SK-N-SH treated with all-trans-retinoic acid at 6 μM for 48 hours (cell line): ENCODE data around the gene TOR1A.

Experiments used
- ATAC-seq: fragments of 200-7000 bp; cut with Tn5 transposase; 3 replicates; pipeline ENCODE4 v1.9.1; 2020; ENCODE audit warnings: mild to moderate bottlenecking, moderate library complexity
- ARNTL ChIP-seq: fragments of 450-650 bp; formaldehyde crosslinking; IDR thresholded peaks from 2 replicates; pipeline ENCODE4 v1.5.0; 2020; ENCODE audit warnings: low read depth, mild to moderate bottlenecking, moderate library complexity, borderline replicate concordance
- BACH2 ChIP-seq: fragments of 250-450 bp; sonication (Bioruptor Pico); IDR thresholded peaks from 2 replicates; pipeline ENCODE4 v1.9.0; 2021; ENCODE audit warnings: mild to moderate bottlenecking, borderline replicate concordance
- CSDC2 ChIP-seq: fragments of 250-450 bp; sonication (Bioruptor Pico); IDR thresholded peaks from 2 replicates; pipeline ENCODE4 v1.5.0; 2020; ENCODE audit warnings: mild to moderate bottlenecking, moderate library complexity
- ESRRG ChIP-seq: fragments of 250-450 bp; sonication (Bioruptor Pico); IDR thresholded peaks from 2 replicates; pipeline ENCODE4 v1.6.1; 2021; ENCODE audit warnings: mild to moderate bottlenecking
- GLIS3 ChIP-seq: fragments of 250-450 bp; sonication (Bioruptor Pico); IDR thresholded peaks from 2 replicates; pipeline ENCODE4 v1.5.0; 2020; ENCODE audit warnings: mild to moderate bottlenecking, moderate library complexity
- ISL1 ChIP-seq: fragments of 250-450 bp; sonication (Bioruptor Pico); IDR thresholded peaks from 2 replicates; pipeline ENCODE4 v2.1.2; 2022; ENCODE audit warnings: mild to moderate bottlenecking, moderate library complexity
- OSR1 ChIP-seq: fragments of 250-450 bp; sonication (Bioruptor Pico); IDR thresholded peaks from 2 replicates; pipeline ENCODE4 v1.8.0; 2022; ENCODE audit warnings: moderate library complexity, mild to moderate bottlenecking, inconsistent platforms
- PATZ1 ChIP-seq: fragments of 250-450 bp; sonication (Bioruptor Pico); IDR thresholded peaks from 2 replicates; pipeline ENCODE4 v1.8.0; 2020; ENCODE audit warnings: mild to moderate bottlenecking, moderate library complexity, borderline replicate concordance
- RARB ChIP-seq: fragments of 250-450 bp; sonication (Bioruptor Pico); IDR thresholded peaks from 2 replicates; pipeline ENCODE4 v1.8.0; 2021; ENCODE audit warnings: mild to moderate bottlenecking, moderate library complexity
- SNAI2 ChIP-seq: fragments of 250-450 bp; sonication (Bioruptor Pico); IDR thresholded peaks from 2 replicates; pipeline ENCODE4 v1.5.0; 2020; ENCODE audit warnings: mild to moderate bottlenecking, moderate library complexity
- TCF4 ChIP-seq: fragments of 250-450 bp; sonication (Bioruptor Pico); IDR thresholded peaks from 2 replicates; pipeline ENCODE4 v1.8.0; 2021; ENCODE audit warnings: mild to moderate bottlenecking, moderate library complexity, borderline replicate concordance
- TOX ChIP-seq: fragments of 250-450 bp; sonication (Bioruptor Pico); IDR thresholded peaks from 2 replicates; pipeline ENCODE4 v1.8.0; 2021; ENCODE audit warnings: mild to moderate bottlenecking, moderate library complexity, borderline replicate concordance
- TSHZ2 ChIP-seq: fragments of 250-450 bp; sonication (Bioruptor Pico); IDR thresholded peaks from 2 replicates; pipeline ENCODE4 v1.5.0; 2020; ENCODE audit warnings: mild to moderate bottlenecking, moderate library complexity
- ZC3H10 ChIP-seq: fragments of 250-450 bp; sonication (Bioruptor Pico); IDR thresholded peaks from 2 replicates; pipeline ENCODE4 v1.5.1; 2021; ENCODE audit warnings: mild to moderate bottlenecking, moderate library complexity
- ZFP3 ChIP-seq: fragments of 250-450 bp; sonication (Bioruptor Pico); IDR thresholded peaks from 2 replicates; pipeline ENCODE4 v1.5.0; 2020; ENCODE audit warnings: mild to moderate bottlenecking, moderate library complexity
- ZNF565 ChIP-seq: fragments of 450-650 bp; formaldehyde crosslinking; conservative IDR thresholded peaks from 2 replicates; pipeline ENCODE4 v1.5.0; 2020; ENCODE audit warnings: low read depth, mild to moderate bottlenecking, moderate library complexity
- ZNF70 ChIP-seq: fragments of 450-650 bp; formaldehyde crosslinking; IDR thresholded peaks from 2 replicates; pipeline ENCODE4 v1.5.0; 2020; ENCODE audit warnings: mild to moderate bottlenecking, moderate library complexity
- ZNF8 ChIP-seq: fragments of 450-650 bp; formaldehyde crosslinking; IDR thresholded peaks from 2 replicates; pipeline ENCODE4 v1.5.0; 2020; ENCODE audit warnings: mild to moderate bottlenecking, moderate library complexity
- TF ChIP-seq, protein P1 (sequence below): fragments of 250-450 bp; sonication (Bioruptor Pico); IDR thresholded peaks from 2 replicates; pipeline ENCODE4 v1.5.1; 2020; ENCODE audit warnings: low read depth, mild to moderate bottlenecking, moderate library complexity

The TOR1A gene

GRCh38 chr9:129822898-129823541 lies 916 bp downstream of the TOR1A start:
- peak; percentile 64 for ATAC-seq
- TF ChIP-seq CSDC2 (CRISPR knock-in tag) (no peak), TSHZ2 (CRISPR knock-in tag) (no peak), RARB (CRISPR knock-in tag) (no peak), GLIS3 (CRISPR knock-in tag) (no peak), TOX (CRISPR knock-in tag) (no peak), ZC3H10 (CRISPR knock-in tag) (no peak), ZNF565 (CRISPR knock-in tag) (no peak), ISL1 (no peak), SNAI2 (CRISPR knock-in tag) (no peak), OSR1 (no peak), ZNF8 (CRISPR knock-in tag) (no peak), BACH2 (CRISPR knock-in tag) (no peak)
- TF ChIP-seq, protein P1, sequence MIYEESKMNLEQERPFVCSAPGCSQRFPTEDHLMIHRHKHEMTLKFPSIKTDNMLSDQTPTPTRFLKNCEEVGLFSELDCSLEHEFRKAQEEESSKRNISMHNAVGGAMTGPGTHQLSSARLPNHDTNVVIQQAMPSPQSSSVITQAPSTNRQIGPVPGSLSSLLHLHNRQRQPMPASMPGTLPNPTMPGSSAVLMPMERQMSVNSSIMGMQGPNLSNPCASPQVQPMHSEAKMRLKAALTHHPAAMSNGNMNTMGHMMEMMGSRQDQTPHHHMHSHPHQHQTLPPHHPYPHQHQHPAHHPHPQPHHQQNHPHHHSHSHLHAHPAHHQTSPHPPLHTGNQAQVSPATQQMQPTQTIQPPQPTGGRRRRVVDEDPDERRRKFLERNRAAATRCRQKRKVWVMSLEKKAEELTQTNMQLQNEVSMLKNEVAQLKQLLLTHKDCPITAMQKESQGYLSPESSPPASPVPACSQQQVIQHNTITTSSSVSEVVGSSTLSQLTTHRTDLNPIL: no peak

DNA sequence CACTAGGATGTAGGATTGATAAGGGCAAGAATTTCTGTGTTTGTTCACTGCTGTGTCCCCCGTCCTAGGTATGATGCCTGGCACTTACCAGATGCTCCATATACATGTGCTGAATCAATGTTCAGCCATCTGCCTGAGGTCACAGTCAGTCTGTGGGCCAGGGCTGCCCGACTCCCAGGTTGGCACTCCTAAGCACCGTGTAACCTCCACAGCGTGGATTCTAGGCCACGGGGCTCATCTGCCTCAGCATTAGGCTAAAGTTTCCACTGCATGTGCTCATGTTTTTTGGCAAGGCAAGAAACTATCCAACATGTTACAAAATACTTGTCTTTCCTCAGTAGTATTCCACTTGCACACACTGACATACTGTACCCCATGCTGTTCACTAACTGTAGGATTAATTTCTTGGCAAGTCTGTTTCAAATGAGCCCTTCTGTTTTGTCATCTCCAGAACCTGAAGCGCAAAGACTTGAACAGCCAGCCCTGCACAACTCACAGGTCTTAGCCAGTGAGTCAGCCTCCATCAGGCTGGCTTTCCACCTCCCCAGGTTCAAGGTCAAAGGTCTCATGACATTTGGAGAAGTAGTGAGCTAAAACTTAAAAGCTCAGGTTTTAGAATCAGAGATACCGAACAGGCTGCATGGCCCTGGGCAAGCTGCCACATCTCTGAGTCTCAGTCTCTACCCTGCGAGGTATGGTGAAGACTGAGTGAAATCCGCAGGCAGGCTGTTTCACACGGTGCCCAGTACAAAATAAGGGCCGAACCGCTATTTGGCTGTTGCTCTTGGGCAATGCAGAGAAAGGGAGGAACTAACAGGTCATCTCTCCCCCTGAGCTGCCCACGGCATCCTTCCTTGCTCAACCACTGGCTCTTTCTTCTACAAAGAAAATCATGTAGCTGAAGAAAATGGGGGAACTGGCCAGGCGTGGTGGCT lies 7.2 kb downstream of the TOR1A start:
- TF ChIP-seq SNAI2 (CRISPR knock-in tag) (no peak), PATZ1 (CRISPR knock-in tag) (no peak), TOX (CRISPR knock-in tag) (no peak), CSDC2 (CRISPR knock-in tag) (no peak), BACH2 (CRISPR knock-in tag) (no peak), TCF4 (no peak), ESRRG (CRISPR knock-in tag) (no peak), ZFP3 (CRISPR knock-in tag) (no peak), ARNTL (CRISPR knock-in tag) (no peak), ZNF70 (CRISPR knock-in tag) (no peak)
- no peak for ATAC-seq

GRCh38 chr9:129815278-129815677 lies 8.7 kb downstream of the TOR1A start:
- TF ChIP-seq ZNF8 (CRISPR knock-in tag): no peak
- no peak for TF ChIP-seq PATZ1 (CRISPR knock-in tag)
- no peak for TF ChIP-seq ZC3H10 (CRISPR knock-in tag)
- no peak for TF ChIP-seq OSR1
- no peak for TF ChIP-seq BACH2 (CRISPR knock-in tag)
- no peak for TF ChIP-seq ZNF565 (CRISPR knock-in tag)
- no peak for TF ChIP-seq ESRRG (CRISPR knock-in tag)
- no peak for ATAC-seq
